ENCODE results near the gene SLC22A7.

DNA sequence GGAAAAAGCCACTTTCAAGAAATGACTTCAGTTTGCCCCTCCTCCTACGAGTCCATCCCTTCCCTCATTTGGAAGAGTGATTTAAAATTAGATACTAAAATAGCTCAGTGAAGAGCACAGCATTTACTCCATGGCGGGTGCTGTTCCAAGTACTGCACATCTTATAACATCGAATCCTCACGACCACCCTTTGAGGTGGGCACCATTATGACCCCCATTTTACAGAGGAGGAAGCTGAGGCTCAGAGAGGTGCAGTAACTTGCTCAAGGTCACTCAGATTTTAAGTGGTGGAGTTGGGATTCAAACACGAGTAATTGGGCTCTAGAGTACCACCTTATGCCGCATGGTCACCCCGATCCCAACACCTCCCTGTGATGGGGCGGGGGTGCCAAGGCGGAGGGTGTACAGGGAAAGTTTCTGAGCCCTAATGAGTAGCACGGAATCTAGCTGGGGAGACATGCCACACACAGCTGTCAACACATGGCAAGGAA, 29.2 kb upstream of the SLC22A7 start:
- TF ChIP-seq, protein P1, sequence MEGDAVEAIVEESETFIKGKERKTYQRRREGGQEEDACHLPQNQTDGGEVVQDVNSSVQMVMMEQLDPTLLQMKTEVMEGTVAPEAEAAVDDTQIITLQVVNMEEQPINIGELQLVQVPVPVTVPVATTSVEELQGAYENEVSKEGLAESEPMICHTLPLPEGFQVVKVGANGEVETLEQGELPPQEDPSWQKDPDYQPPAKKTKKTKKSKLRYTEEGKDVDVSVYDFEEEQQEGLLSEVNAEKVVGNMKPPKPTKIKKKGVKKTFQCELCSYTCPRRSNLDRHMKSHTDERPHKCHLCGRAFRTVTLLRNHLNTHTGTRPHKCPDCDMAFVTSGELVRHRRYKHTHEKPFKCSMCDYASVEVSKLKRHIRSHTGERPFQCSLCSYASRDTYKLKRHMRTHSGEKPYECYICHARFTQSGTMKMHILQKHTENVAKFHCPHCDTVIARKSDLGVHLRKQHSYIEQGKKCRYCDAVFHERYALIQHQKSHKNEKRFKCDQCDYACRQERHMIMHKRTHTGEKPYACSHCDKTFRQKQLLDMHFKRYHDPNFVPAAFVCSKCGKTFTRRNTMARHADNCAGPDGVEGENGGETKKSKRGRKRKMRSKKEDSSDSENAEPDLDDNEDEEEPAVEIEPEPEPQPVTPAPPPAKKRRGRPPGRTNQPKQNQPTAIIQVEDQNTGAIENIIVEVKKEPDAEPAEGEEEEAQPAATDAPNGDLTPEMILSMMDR (IDR thresholded peaks at IDR 0.05), result no peak
- TF ChIP-seq POLR2AphosphoS5 (IDR thresholded peaks at IDR 0.05) (no peak), POLR2A (IDR thresholded peaks at IDR 0.05) (no peak)

Measured in prostate gland (tissue), 2 donors.